Tibial artery (tissue), 4 donors: ENCODE data around the gene ELOVL6.
"Not testable (repeated sequence)": the region's sequence is repeated elsewhere in the genome, so short reads cannot be mapped to it uniquely, and the experiment has no call there.

Source experiments
- DNase-seq, 2 donors: peaks; one replicate each; pipeline ENCODE4 v3.0.0-alpha.2; 2019
- H3K27ac ChIP-seq, 2 donors: fragments of 200-600 bp; sonication (generic) in 1 of 2; 1 replicate in 1 of 2; 2 replicates in 1 of 2; pipeline ENCODE4 v1.5.1; 2018 to 2019; ENCODE audit warnings: mild to moderate bottlenecking in 1 of 2
- H3K27me3 ChIP-seq, 2 donors: fragments of 200-600 bp; sonication (generic) in 1 of 2; one replicate each; pipeline versions ENCODE4 v1.5.1 to v1.6.0; 2016 to 2019
- H3K36me3 ChIP-seq, 3 donors: fragments of 200-600 bp; sonication (generic) in 2 of 3; one replicate each; pipeline ENCODE4 v1.5.1; 2016 to 2019; ENCODE audit warnings: mild to moderate bottlenecking in 2 of 3
- H3K4me1 ChIP-seq, 4 donors: fragments of 200-600 bp; sonication (generic) in 2 of 4; 1 replicate in 3 of 4; 2 replicates in 1 of 4; pipeline ENCODE4 v1.5.1; 2016 to 2019
- H3K4me3 ChIP-seq, 2 donors: fragments of 200-600 bp; sonication (generic) in 1 of 2; 1 replicate in 1 of 2; 2 replicates in 1 of 2; pipeline ENCODE4 v1.5.1; 2018 to 2019; ENCODE audit warnings: mild to moderate bottlenecking in 2 of 2
- H3K9me3 ChIP-seq, 3 donors: fragments of 200-600 bp; sonication (generic) in 1 of 3; one replicate each; pipeline ENCODE4 v1.5.1; 2016 to 2019
- intact Hi-C: fragments of 100-400 bp; cut with DNase I; formaldehyde crosslinking; loops from one replicate; pipeline ENCODE4 v1.15.0; 2023; ENCODE audit warnings: low total_unique reads
- TF ChIP-seq, protein P1 (sequence below), 2 experiments: fragments of 200-600 bp in 1 of 2; fragments of 450-650 bp in 1 of 2; IDR thresholded peaks; one replicate each; pipeline ENCODE4 v1.5.1; 2017 to 2019; ENCODE audit warnings: antibody characterized with exemption in 2 of 2, mild to moderate bottlenecking in 1 of 2, moderate library complexity in 1 of 2

ELOVL6 gene

DNA sequence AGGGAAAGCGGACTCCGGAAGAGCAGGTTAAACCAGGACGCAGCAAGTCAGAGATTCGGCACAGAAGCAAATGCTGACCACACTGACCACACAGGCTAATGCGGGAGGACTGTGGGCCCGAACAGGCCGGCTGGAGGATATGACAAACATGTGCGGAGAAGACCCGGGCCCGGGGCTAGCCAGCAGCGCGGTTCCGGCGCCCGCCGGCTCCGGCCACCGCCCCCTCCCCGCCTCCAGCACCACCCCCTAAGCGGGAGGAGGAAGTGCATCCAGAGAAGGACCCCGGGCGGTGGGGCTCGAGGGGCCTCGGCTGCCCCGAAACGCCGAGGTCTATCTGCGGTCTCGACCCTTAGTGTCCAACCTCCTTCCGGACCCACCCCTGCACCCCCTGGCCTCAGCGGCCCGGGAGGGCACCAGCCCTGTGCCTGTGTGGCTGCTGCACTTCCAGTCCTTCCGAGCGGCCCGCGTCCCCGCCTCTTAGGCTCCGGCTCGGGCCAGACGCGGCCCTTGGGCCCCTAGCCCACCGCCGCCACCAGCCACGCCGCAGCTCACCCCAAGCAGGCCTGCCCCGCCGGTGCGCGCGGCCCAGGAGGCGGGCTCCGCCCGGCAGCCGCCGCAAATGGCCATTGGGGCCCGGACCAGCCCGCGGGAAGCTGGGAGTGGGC lies 2.1 kb downstream of the ELOVL6 start:
- TF ChIP-seq, protein P1, sequence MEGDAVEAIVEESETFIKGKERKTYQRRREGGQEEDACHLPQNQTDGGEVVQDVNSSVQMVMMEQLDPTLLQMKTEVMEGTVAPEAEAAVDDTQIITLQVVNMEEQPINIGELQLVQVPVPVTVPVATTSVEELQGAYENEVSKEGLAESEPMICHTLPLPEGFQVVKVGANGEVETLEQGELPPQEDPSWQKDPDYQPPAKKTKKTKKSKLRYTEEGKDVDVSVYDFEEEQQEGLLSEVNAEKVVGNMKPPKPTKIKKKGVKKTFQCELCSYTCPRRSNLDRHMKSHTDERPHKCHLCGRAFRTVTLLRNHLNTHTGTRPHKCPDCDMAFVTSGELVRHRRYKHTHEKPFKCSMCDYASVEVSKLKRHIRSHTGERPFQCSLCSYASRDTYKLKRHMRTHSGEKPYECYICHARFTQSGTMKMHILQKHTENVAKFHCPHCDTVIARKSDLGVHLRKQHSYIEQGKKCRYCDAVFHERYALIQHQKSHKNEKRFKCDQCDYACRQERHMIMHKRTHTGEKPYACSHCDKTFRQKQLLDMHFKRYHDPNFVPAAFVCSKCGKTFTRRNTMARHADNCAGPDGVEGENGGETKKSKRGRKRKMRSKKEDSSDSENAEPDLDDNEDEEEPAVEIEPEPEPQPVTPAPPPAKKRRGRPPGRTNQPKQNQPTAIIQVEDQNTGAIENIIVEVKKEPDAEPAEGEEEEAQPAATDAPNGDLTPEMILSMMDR (IDR thresholded peaks at IDR 0.05), result no peak
- DNase-seq, result peak; percentile 28 to 70
- Histone ChIP-seq H3K9me3 (no peaks in the 10 kb centered on the region), H3K27me3 (no peaks in the 10 kb centered on the region), H3K27ac (peak overlapping the region; percentile 80 to 83), H3K4me3 (peak overlapping the region; percentile 78 to 91), H3K36me3 (no peaks in the 10 kb centered on the region), H3K4me1 (peaks cover 0 to 7% (median 3%) of the 10 kb centered on the region in 4 donors)
- intact Hi-C loops, result no loop called here

DNA sequence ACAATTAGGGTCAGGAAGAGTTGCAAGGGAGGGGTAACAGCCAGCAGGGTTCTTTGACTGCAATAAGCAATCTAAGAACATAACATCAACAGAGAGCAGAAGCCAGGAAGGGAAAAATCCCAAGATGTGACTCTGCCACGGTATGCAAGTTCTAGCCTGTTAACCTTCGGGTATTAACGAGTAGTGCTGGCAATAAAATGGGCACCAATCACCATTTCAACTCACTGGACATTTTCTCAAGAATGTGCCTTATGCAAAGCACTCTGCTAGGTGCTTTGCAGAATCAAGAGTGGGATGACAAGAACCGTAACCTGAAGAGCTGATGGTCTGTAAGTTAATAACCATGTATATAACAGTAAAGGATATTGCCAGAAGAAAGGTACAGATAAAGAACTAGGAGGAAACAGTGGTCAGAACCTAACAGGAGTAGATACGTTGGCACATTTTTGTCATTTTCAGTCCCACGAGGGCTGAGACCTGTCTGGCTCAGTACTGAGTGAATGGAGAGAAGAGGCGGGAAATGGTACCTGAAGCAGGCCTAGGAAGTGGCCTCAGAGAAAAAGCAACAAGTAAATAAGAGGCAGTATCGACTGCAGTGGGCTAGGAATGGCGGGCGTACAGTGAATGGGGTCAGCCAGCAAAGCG lies 2.7 kb downstream of the ELOVL6 start:
- intact Hi-C loops, result no loop called here
- no peaks in the 10 kb centered on the region for H3K27me3 ChIP-seq

DNA sequence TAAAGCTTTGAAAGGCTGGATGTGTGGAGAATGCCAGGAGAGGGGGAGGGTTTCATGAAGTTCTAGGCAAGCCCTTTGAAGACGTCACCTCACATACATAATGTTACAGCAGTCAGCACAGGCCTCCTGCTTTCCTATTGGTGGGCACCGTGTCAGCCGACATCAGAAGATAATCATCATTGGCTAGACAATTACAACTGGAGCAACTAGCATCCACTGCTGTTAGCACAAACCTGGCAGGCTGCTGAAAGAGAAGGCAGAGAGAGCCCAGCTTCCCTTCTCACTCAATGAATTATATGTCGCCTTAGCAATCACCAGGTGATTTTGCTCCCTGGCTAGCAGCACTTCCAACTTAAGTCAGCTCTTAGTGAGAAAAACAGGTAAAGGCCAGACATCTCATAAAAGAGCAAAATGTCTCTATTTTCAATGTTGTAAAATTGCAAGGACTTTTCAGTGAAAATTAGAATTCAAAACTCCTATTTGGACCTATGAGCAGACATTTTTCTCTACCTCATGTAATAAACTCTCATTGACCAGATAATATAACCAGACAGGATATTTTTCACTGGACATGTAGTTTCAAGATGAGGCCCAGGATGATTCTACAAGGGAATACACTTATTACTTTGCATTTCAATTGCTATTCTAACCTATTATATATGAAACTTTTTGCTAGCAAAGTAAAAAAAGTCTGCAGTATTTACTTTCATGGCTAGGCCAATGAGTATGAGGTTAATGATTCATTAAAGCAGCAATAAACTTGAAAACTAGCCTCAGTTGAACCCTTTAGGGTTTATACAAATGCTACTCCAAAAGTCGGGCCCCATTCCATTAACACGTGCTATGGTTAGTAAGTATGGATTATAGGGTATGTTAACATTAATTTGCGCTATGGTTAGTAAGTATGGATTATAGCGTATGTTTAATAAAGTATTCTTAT lies 4.3 kb downstream of the ELOVL6 start:
- peaks cover 0 to 5% (median 2%) of the 10 kb centered on the region in 4 donors for H3K4me1 ChIP-seq
- DNase-seq, result peak; percentile 50 to 70
- H3K36me3 ChIP-seq, result no peaks in the 10 kb centered on the region
- H3K27me3 ChIP-seq, result no peaks in the 10 kb centered on the region
- no peak overlapping the region for H3K27ac ChIP-seq
- H3K9me3 ChIP-seq, result no peaks in the 10 kb centered on the region
- intact Hi-C loops, result no loop called here
- no peak overlapping the region for H3K4me3 ChIP-seq
- TF ChIP-seq, protein P1 (IDR thresholded peaks at IDR 0.05), result no peak

More for the DNA sequence above, 2.7 kb downstream of the ELOVL6 start:
- Histone ChIP-seq H3K4me3 (peak overlapping the region; percentile 78 to 91), H3K36me3 (no peaks in the 10 kb centered on the region), H3K9me3 (no peaks in the 10 kb centered on the region), H3K4me1 (peaks cover 0 to 7% (median 3%) of the 10 kb centered on the region in 4 donors), H3K27ac (peak overlapping the region; percentile 80 to 83)
- no peak for DNase-seq
- TF ChIP-seq, protein P1 (IDR thresholded peaks at IDR 0.05), result no peak

DNA sequence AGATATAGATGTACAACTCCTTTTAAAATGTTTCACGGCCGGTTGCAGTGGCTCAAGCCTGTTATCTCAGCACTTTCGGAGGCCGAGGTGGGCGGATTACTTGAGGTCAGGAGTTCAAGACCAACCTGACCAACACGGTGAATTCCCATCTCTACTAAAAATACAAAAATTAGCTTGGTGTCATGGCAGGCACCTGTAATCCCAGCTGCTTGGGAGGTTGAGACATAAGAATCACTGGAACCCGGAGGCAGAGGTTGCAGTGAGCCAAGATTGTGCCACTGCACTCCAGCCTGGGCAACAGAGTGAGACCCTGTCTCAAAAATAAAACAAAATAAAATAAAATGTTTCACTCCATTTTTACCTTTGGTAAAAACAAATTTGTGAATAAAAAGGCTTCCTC lies 5.1 kb downstream of the ELOVL6 start:
- H3K27me3 ChIP-seq, intact Hi-C loops, H3K4me1 ChIP-seq, H3K27ac ChIP-seq, H3K4me3 ChIP-seq, H3K36me3 ChIP-seq, DNase-seq, H3K9me3 ChIP-seq: not testable (repeated sequence)

DNA sequence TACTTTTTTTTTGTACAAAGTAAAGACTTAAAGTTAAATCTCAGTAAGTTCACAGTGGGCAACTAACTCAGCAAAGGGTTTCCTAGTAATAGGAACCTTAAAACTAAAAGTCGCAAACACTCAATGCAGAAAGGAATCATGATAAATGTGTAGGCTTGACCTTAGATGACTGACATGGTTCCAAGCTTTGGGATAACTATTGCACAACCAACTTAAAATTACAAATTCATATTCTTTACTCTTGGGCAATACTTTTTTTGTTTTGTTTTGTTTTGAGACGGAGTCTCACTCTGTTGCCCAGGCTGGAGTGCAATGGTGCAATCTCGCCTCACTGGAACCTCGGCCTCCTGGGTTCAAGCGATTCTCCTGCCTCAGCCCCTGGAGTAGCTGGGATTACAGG lies 8.2 kb downstream of the ELOVL6 start:
- no peak for DNase-seq
- H3K27ac ChIP-seq, result no peak overlapping the region
- no peaks in the 10 kb centered on the region for H3K4me1 ChIP-seq
- H3K4me3 ChIP-seq, result no peak overlapping the region
- TF ChIP-seq, protein P1 (IDR thresholded peaks at IDR 0.05), result no peak
- no peaks in the 10 kb centered on the region for H3K27me3 ChIP-seq
- intact Hi-C loops, result no loop called here
- no peaks in the 10 kb centered on the region for H3K36me3 ChIP-seq
- H3K9me3 ChIP-seq, result no peaks in the 10 kb centered on the region
